Measurements from ENCODE around the gene SMARCA1.

SMARCA1 gene

GRCh38 chrX:129423191-129423590, 100.1 kb downstream of the SMARCA1 start:
- ChIA-PET CTCF (no interaction called here), POLR2A (no interaction called here)
- no peak for TF ChIP-seq CTCF (IDR thresholded peaks at IDR 0.05; ENCODE audit: control extremely low read depth, extremely low read depth, low read depth, missing control alignments)
- no peak for DNase-seq (ENCODE audit: extremely low spot score)

- no peak for DNase-seq (ENCODE audit: extremely low spot score)
These were observed 118.7 kb downstream of the SMARCA1 start for GRCh38 chrX:129404670-129405008.

GRCh38 chrX:129403974-129404669, 119.2 kb downstream of the SMARCA1 start:
- TF ChIP-seq CTCF (IDR thresholded peaks at IDR 0.05; ENCODE audit: control extremely low read depth, extremely low read depth, low read depth, missing control alignments) = no peak
- DNase-seq (ENCODE audit: extremely low spot score) = no peak
- ChIA-PET POLR2A (no interaction called here), CTCF (interaction anchor here (1.2 kb wide), 1 partner anchor 32 kb away, joined by 3 read pairs; no protein-coding TSS in a partner anchor)

More at GRCh38 chrX:129404670-129405008, 118.7 kb downstream of the SMARCA1 start:
- POLR2A ChIA-PET = no interaction called here
- TF ChIP-seq CTCF (IDR thresholded peaks at IDR 0.05; ENCODE audit: control extremely low read depth, extremely low read depth, low read depth, missing control alignments) = no peak
- CTCF ChIA-PET = no interaction called here

Measured in GM10248 (cell line).